Suppressor macrophage treated with lipopolysaccharide for 4 hours (primary cell): ENCODE results near the gene CD320.
"Not testable (repeated sequence)": the region's sequence is repeated elsewhere in the genome, so short reads cannot be mapped to it uniquely, and the experiment has no call there.

ENCODE experiments used
- DNase-seq: peaks from one replicate; pipeline ENCODE4 v3.0.0-alpha.2; 2020

Gene CD320

GRCh38 chr19:8332976-8333766, 25.0 kb upstream of the CD320 start:
- DNase-seq = no peak

DNA sequence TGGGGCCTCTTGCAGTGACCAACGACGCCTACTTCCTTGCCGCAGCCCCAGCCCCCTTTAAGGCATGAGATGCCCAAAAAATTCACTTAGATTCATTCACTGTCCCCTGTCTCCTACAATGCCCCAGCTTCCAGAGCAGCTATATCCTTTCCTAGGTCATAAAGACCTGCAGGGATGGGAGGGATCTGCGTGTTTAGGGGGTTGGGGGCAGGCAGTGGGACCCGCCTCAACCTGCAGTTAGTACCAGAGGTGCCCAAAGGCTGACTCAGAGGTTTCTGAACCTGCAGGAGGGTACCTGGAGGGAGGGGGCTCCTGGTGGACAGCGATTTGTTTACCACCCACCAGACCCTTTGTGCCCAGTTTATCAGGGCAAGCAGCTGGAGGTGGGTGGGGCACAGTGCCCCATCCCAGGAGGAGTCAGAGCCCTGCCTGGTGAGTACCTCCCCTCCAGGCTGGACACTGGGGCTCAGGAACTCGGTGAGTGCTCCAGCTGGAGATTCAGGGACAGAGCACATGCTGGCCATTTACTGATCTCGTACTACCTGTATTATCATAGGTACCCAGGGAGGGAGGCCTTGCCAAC, 23.2 kb upstream of the CD320 start:
- no peak for DNase-seq

DNA sequence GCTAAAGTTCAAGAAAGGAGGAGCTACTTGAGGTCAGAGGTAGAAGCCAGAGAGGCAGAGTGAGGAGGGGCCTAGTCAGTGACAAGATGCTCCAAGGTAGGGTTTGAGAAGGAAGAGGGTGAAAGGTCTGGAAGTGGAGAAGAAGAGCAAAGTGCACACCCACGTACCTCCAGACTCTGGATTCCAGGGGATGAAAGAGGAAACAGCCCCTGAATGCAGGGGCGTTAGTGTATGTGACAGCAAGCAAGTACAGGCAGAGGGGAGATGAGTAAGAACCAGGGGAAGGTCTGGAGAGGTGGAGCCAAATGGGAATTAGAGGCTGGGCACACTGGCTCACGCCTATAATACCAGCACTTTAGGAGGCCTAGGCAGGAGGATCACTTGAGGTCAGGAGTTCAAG, 21.8 kb upstream of the CD320 start:
- peak; percentile 69 for DNase-seq

DNA sequence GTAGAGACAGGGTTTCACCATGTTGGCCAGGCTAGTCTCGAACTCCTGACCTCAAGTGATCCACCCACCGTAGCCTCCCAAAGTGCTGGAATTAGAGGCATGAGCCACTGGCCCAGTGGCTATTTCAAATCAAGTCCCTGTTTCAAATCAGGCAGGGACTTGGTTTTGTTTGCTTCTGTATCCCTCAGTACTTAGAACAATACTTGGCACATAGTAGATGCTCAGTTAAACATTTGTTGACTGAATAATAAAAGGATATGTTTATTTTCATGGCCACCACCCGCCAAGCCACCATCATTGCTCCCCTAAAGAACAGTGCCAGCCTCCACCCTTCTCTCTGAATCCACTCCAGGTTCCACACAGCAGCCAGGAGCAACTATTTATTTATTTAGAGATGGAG, 17.3 kb upstream of the CD320 start:
- no peak for DNase-seq

GRCh38 chr19:8324186-8325050, 16.3 kb upstream of the CD320 start:
- no peak for DNase-seq

DNA sequence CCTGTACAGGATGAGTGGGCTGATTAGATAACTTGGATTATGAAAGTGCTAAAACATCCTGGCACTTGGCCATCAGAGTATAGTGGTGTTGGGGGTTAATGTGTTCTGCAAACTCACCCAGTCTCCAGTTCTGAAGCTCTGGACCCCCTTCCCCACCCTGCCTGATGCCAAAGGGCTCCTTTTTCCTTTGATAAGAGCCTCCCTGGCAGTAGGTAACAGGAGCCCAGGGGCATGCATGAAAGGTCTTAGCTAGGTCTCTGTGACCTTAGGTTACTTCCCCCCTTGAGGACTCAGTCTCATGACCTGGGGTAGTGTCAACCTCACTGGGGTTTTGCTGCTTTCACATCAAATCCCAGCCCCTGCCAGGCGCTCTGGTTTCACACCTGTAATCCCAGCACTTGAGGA, 15.6 kb upstream of the CD320 start:
- no peak for DNase-seq

- no peak for DNase-seq
Observed at GRCh38 chr19:8322638-8322997, 14.5 kb upstream of the CD320 start.

- no peak for DNase-seq
Observed at GRCh38 chr19:8321986-8322637, 14.0 kb upstream of the CD320 start.

DNA sequence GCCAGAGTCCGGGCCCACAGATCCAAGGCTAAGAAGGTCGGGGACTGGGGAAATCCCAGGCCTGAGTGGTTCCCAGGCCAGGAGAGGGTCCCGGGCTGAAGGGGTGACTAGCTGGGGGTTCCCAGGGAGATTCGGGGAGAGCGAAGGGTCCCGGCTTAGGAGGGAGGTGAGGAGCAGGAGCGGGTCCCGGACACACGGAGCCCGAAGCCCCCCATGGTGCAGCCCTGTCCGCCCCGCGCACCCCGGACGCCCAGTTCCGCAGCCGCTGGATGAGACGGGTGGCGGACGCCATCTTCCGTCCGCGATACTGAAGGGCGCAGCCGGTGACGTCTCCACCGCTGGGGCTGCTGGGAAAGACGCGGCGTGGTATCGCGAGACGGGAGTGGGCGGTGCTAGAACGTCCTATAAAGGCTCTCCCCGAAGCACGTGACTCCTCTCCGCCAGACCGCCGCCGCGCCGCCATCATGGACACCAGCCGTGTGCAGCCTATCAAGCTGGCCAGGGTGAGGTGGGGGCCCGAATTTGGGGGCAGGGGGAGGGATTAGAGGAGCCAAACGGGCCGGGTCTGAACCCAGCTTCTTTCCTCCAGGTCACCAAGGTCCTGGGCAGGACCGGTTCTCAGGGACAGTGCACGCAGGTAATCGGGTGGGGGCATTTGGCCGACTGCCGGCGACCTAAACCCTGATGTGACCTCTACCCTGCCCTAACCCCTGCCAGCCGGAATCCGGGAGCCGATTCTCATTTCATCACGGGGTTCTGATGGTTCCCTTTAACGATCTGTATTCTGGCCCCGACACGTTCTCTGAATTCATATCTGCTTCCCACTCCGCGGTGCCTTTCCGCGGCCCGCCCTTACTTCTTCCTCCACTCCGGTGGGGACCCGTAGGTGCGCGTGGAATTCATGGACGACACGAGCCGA, 13.2 kb upstream of the CD320 start, which contains the start of the genes NDUFA7 and RPS28:
TSS of gene NDUFA7 (minus strand) at position 309 of the 919 bp plus-strand sequence. CDS start at position 292, 17 bp downstream.
TSS of gene RPS28 (plus strand) at position 430 of the 919 bp plus-strand sequence. CDS start at position 465, 35 bp downstream.
- DNase-seq = peak; percentile 99

GRCh38 chr19:8320564-8321066, 12.5 kb upstream of the CD320 start:
- DNase-seq = no peak

DNA sequence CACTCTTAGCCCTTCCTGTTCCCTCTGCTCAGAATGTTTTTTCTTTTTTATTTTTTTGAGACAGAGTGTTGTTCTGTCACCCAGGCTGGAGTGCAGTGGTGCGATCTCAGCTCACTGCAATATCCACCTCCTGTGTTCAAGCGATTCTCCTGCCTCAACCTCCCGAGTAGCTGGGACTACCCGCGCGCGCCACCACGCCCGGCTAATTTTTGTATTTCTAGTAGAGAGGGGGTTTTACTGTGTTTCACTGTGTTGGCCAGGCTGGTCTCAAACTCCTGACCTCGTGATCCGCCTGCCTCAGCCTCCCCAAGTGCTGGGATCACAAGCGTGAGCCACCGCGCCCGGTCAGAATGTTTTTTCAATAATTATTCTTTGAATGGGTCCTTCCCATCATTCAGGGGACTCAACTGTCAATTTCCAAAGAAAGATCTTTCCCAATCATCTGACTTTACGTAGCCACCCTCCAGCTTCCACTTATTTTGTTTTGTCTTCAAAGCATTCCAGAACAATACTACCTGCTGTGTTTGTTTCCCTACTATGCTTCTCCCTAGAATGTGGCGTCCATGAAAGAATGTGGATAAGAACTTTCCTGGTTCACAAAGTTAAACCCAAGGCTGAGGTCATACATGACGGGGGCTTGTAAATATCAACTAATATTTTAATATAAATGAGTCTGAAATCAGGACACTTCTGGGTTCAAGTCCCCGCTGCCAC, 11.8 kb upstream of the CD320 start:
- DNase-seq = no peak

- not testable (repeated sequence) for DNase-seq
Observed at GRCh38 chr19:8318835-8319234, 10.7 kb upstream of the CD320 start.

- DNase-seq = no peak
Observed at GRCh38 chr19:8316351-8317125, 8.4 kb upstream of the CD320 start.

DNA sequence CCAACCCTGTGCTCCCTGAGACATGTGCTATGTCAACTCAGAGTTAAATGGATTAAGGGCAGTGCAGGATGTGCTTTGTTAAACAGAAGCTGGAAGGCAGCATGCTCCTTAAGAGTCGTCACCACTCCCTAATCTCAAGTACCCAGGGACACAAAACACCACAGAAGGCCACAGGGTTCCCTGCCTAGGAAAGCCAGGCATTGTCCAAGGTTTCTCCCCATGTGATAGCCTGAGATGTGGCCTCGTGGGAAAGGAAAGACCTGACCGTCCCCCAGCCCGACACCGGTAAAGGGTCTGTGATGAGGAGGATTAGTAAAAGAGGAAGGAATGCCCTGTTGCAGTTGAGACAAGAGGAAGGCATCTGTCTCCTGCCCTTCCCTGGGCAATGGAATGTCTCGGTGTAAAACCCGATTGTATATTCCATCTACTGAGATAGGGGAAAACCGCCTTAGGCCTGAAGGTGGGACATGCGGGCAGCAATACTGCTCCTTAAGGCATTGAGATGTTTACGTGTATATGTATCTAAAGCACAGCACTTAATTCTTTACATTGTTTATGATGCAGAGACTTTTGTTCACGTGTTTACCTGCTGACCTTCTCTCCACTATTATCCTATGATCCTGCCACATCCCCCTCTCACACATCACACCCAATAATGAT, 7.0 kb upstream of the CD320 start:
- not testable (repeated sequence) for DNase-seq

DNA sequence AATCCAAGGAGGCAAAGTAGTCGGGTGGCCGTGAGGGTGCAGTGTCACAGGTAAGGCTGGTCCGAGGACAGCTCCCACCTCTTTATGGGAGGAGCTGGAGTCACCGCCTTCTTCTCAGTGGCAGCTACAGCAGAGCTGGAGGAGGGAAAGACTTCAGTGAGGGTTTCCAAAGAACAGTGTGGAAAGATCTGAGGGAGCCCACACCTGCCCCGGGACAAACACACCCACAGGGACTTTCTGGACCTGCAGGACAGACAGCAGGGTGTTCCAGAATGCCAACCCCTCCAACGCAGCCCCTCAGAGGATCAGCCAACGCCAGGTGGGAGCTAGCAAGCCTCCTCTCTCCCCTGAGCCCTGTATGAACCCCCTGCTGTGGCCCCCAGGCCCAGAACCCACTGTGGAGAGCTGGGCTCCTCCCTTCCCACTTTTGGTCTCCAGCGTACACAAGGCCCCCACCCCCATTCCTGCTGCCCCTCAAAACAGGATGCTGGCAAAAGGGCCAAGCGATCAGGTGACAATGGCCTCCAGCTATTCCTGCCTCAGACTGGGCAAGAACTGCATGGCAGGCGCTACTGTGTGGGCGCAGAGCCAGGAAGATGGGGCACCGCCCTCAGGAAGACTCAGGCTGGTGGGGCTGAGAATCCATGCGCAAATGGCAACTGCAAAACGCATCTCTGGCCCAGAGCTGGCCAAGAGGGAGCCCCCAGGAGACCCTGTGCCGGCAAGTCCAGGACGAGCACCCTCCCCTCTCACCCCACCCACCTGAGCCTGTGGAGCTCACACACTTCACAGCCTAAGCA, 3.5 kb upstream of the CD320 start:
- no peak for DNase-seq

DNA sequence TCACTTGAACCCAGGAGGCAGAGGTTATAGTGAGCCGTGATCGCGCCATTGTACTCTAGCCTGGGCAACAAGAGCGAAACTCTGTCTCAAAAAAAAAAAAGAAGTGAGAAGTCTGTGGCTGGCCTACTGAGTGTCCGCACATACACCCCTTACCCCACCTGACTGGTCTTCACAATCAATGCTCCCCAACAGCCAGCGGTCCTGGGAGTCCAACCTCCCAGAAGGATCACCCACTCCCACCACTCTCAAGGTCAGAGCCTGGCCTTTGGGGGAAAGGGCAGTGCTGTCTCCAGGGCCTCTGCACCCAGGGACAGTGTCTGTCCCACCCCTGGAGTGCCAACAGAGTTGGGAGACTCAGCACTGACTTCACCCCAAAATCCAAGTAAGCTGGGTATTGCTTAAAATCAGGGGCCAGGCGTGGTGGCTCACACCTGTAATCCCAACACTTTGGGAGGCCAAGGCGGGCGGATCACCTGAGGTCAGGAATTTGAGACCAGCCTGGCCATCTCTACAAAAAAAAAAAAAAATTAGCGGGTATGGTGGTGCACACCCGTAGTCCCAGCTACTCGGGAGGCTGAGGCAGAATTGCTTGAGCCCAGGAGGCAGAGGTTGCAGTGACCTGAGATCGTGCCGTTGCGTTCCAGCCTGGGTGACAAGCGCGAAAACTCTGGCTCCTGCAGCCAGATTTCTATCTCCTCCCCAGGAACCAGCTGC, 2.3 kb upstream of the CD320 start:
- no peak for DNase-seq

DNA sequence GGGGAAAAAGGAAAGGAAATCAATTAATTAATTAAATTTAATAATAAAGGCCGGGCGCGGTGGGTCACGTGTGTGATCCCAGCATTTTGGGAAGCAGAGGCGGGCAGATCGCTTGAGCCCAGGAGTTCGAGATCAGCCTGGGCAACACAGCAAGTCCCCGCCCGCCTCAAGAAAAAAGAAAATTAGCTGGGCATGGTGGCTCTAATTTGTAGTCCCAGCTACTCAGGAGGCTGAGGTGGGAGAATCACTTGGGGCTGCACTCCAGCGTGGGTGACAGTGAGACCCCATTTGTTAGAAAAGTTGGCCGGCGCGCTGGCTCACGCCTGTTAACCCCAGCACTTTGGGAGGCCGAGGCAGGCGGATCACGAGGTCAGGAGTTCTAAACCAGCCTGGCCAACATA, 733 bp upstream of the CD320 start:
- DNase-seq = no peak

GRCh38 chr19:8307400-8307964, 676 bp downstream of the CD320 start:
- no peak for DNase-seq
